Measurements from ENCODE around the gene C5orf24. TPM values are rescaled to one million over a fixed set of nuclear protein-coding genes. Genes with fewer than 3 reads are reported as not detected.

C5orf24 gene
- polyA plus RNA-seq, 1 experiment, result 92.3 TPM

GRCh38 chr5:134892282-134892681, 46.5 kb downstream of the C5orf24 start:
- H3K9me3 ChIP-seq (ENCODE audit: control insufficient read depth, insufficient read depth, low read length), result peaks cover 5% of the 10 kb centered on the region
- no peak for TF ChIP-seq CTCF (IDR thresholded peaks at IDR 0.05; ENCODE audit: low read depth, low read length)
- H3K4me3 ChIP-seq (ENCODE audit: low read depth, low read length), result no peak overlapping the region
- CTCF ChIA-PET, result interaction anchor here (0.9 kb wide), 1 partner anchor 12 kb away, joined by 3 read pairs; no protein-coding TSS in a partner anchor
- DNase-seq (ENCODE audit: low read depth, low spot score), result no peak
- POLR2A ChIA-PET, result no interaction called here
- H3K27ac ChIP-seq (ENCODE audit: low read depth, low read length), result no peak overlapping the region
- no peaks in the 10 kb centered on the region for H3K27me3 ChIP-seq (ENCODE audit: control insufficient read depth, insufficient read depth, low read length)

- Histone ChIP-seq H3K27me3 (ENCODE audit: control insufficient read depth, insufficient read depth, low read length) (no peaks in the 10 kb centered on the region), H3K27ac (ENCODE audit: low read depth, low read length) (no peak overlapping the region), H3K9me3 (ENCODE audit: control insufficient read depth, insufficient read depth, low read length) (peaks cover 5% of the 10 kb centered on the region), H3K4me3 (ENCODE audit: low read depth, low read length) (no peak overlapping the region)
- no peak for TF ChIP-seq CTCF (IDR thresholded peaks at IDR 0.05; ENCODE audit: low read depth, low read length)
- ChIA-PET POLR2A (no interaction called here), CTCF (interaction anchor here (1.3 kb wide), 1 partner anchor 11 kb away, joined by 5 read pairs; no protein-coding TSS in a partner anchor)
- DNase-seq (ENCODE audit: low read depth, low spot score), result no peak
Measured at GRCh38 chr5:134892926-134893325, 47.2 kb downstream of the C5orf24 start.

- no peaks in the 10 kb centered on the region for H3K27me3 ChIP-seq (ENCODE audit: control insufficient read depth, insufficient read depth, low read length)
- ChIA-PET CTCF (interaction anchor here (0.6 to 1.3 kb wide), 2 partner anchors 10 to 217 kb away, joined by 3 to 5 read pairs; no protein-coding TSS in a partner anchor), POLR2A (no interaction called here)
- no peak overlapping the region for H3K4me3 ChIP-seq (ENCODE audit: low read depth, low read length)
- TF ChIP-seq CTCF (IDR thresholded peaks at IDR 0.05; ENCODE audit: low read depth, low read length), result no peak
- H3K27ac ChIP-seq (ENCODE audit: low read depth, low read length), result no peak overlapping the region
- peaks cover 5% of the 10 kb centered on the region for H3K9me3 ChIP-seq (ENCODE audit: control insufficient read depth, insufficient read depth, low read length)
- no peak for DNase-seq (ENCODE audit: low read depth, low spot score)
Measured at GRCh38 chr5:134893748-134894505, 48.2 kb downstream of the C5orf24 start.

- Histone ChIP-seq H3K27ac (ENCODE audit: low read depth, low read length) (peak overlapping the region; percentile 39), H3K9me3 (ENCODE audit: control insufficient read depth, insufficient read depth, low read length) (no peaks in the 10 kb centered on the region), H3K27me3 (ENCODE audit: control insufficient read depth, insufficient read depth, low read length) (no peaks in the 10 kb centered on the region), H3K4me3 (ENCODE audit: low read depth, low read length) (no peak overlapping the region)
- TF ChIP-seq CTCF (IDR thresholded peaks at IDR 0.05; ENCODE audit: low read depth, low read length), result no peak
- CTCF ChIA-PET, result no interaction called here
- POLR2A ChIA-PET, result no interaction called here
- no peak for DNase-seq (ENCODE audit: low read depth, low spot score)
Measured at GRCh38 chr5:134902071-134902801, 56.5 kb downstream of the C5orf24 start.
